ENCODE results near the gene CCDC88A. TPM values are rescaled to one million over a fixed set of nuclear protein-coding genes. Genes with fewer than 3 reads are reported as not detected.

CCDC88A gene
- total and polyA plus RNA-seq, 2 experiments from 2014 or later: 30.4 to 32.4 TPM

DNA sequence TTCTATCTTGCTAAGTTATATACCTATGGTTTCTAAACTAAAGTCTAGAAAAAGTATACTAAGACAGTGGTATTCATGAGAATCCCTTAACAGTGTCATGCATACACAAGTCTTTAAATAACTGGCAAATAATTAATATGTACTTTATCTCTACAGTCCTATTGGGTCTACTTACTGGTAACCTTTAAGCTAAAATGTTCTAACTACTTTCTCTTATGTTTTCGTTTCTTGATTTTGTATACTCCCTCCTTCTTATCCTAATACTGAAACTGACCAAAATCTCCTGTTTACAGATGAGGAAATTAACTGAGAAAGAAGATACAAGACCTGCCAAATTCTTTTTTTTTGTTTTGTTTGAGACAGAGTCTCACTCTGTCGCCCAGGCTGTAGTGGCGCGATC is 74.6 kb downstream of the CCDC88A start:
- H2AFZ ChIP-seq: no peak overlapping the region
- H3K27ac ChIP-seq: no peak overlapping the region
- no peaks in the 10 kb centered on the region for H3K9me2 ChIP-seq (ENCODE audit: insufficient read depth)
- TF ChIP-seq EZH2 (IDR thresholded peaks at IDR 0.05; ENCODE audit: insufficient read depth, poor library complexity, severe bottlenecking): no peak
- TF ChIP-seq EZH2phosphoT487 (IDR thresholded peaks at IDR 0.05; ENCODE audit: insufficient read depth, low read depth): no peak
- no peak overlapping the region for H3K9ac ChIP-seq
- in situ Hi-C loops (cut with MboI): no loop called here
- 100% methylated on average over 4 of the region's 4 CpGs for WGBS, 2 experiments (ENCODE audit: low coverage in 1 of 2, low lambda C conversion rate in 2 of 2, missing lambda C conversion rate in 2 of 2)
- H3K27me3 ChIP-seq (replicated peaks; ENCODE audit: insufficient read depth): no peaks in the 10 kb centered on the region
- no peaks in the 10 kb centered on the region for H4K20me1 ChIP-seq (ENCODE audit: insufficient read depth)
- H3K4me1 ChIP-seq (ENCODE audit: insufficient read depth): no peaks in the 10 kb centered on the region
- DNase-seq: no peak
- no peak overlapping the region for H3K4me2 ChIP-seq (ENCODE audit: unreplicated experiment)
- H3K36me3 ChIP-seq (ENCODE audit: low read depth): peaks cover 37% of the 10 kb centered on the region
- H3K9me3 ChIP-seq (ENCODE audit: low read depth): no peaks in the 10 kb centered on the region
- H3K4me3 ChIP-seq: no peak overlapping the region
- no peaks in the 10 kb centered on the region for H3K79me2 ChIP-seq (ENCODE audit: insufficient read depth)
- no peaks in the 10 kb centered on the region for H3F3A ChIP-seq (ENCODE audit: insufficient read depth)

DNA sequence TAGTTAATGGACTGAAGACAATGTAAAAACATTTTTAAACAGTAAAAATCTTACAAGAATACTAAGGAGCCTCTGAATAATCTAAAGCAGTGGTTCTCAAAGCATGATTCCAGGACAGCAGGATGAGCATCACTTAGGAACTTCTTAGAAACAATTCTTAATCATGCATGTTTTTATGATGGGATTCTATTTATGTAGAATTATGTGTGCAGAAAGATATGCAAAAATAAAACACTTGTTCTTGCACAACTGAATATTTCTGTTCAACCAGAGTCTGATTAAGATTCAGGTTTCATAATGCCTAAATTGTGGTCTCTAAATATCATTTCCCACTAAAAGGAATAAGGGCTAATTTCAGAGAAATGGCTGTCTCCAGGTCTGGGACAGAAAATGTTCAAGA is 81.4 kb downstream of the CCDC88A start:
- H3K27me3 ChIP-seq (replicated peaks; ENCODE audit: insufficient read depth): no peaks in the 10 kb centered on the region

GRCh38 chr2:55334728-55335127 is 84.9 kb downstream of the CCDC88A start:
- H3K9me2 ChIP-seq (ENCODE audit: insufficient read depth): no peaks in the 10 kb centered on the region
- H3K4me1 ChIP-seq (ENCODE audit: insufficient read depth): peaks cover 8% of the 10 kb centered on the region
- WGBS, 2 experiments (ENCODE audit: low coverage in 1 of 2, low lambda C conversion rate in 2 of 2, missing lambda C conversion rate in 2 of 2): 78 to 83% methylated on average over 2 of the region's 2 CpGs
- no peak overlapping the region for H3K4me2 ChIP-seq (ENCODE audit: unreplicated experiment)
- H3K27ac ChIP-seq: no peak overlapping the region
- in situ Hi-C loops (cut with MboI): no loop called here
- peaks cover 19% of the 10 kb centered on the region for H3K36me3 ChIP-seq (ENCODE audit: low read depth)
- no peak overlapping the region for H2AFZ ChIP-seq
- H4K20me1 ChIP-seq (ENCODE audit: insufficient read depth): no peaks in the 10 kb centered on the region
- H3K9me3 ChIP-seq (ENCODE audit: low read depth): no peaks in the 10 kb centered on the region
- no peak overlapping the region for H3K9ac ChIP-seq
- H3F3A ChIP-seq (ENCODE audit: insufficient read depth): peaks cover 8% of the 10 kb centered on the region; the same call in 1 of the 2 replicates
- no peak for DNase-seq
- H3K27me3 ChIP-seq (replicated peaks; ENCODE audit: insufficient read depth): no peaks in the 10 kb centered on the region
- H3K4me3 ChIP-seq: no peak overlapping the region
- no peaks in the 10 kb centered on the region for H3K79me2 ChIP-seq (ENCODE audit: insufficient read depth)
- TF ChIP-seq EZH2phosphoT487 (IDR thresholded peaks at IDR 0.05; ENCODE audit: insufficient read depth, low read depth): no peak
- TF ChIP-seq EZH2 (IDR thresholded peaks at IDR 0.05; ENCODE audit: insufficient read depth, poor library complexity, severe bottlenecking): no peak

More for the DNA sequence above, 81.4 kb downstream of the CCDC88A start:
- Histone ChIP-seq H3K4me1 (ENCODE audit: insufficient read depth) (peaks cover 8% of the 10 kb centered on the region), H3K4me2 (ENCODE audit: unreplicated experiment) (no peak overlapping the region), H3K4me3 (no peak overlapping the region), H3K9ac (no peak overlapping the region), H4K20me1 (ENCODE audit: insufficient read depth) (no peaks in the 10 kb centered on the region), H3K79me2 (ENCODE audit: insufficient read depth) (no peaks in the 10 kb centered on the region), H3K27ac (peak overlapping the region; percentile 17; the same call in 1 of the 2 replicates), H2AFZ (no peak overlapping the region), H3F3A (ENCODE audit: insufficient read depth) (peaks cover 8% of the 10 kb centered on the region; the same call in 1 of the 2 replicates), H3K36me3 (ENCODE audit: low read depth) (peaks cover 20% of the 10 kb centered on the region), H3K9me2 (ENCODE audit: insufficient read depth) (no peaks in the 10 kb centered on the region), H3K9me3 (ENCODE audit: low read depth) (no peaks in the 10 kb centered on the region)
- no peak for TF ChIP-seq EZH2 (IDR thresholded peaks at IDR 0.05; ENCODE audit: insufficient read depth, poor library complexity, severe bottlenecking)
- TF ChIP-seq EZH2phosphoT487 (IDR thresholded peaks at IDR 0.05; ENCODE audit: insufficient read depth, low read depth): no peak
- in situ Hi-C loops (cut with MboI): no loop called here
- DNase-seq: peak; percentile 48

DNA sequence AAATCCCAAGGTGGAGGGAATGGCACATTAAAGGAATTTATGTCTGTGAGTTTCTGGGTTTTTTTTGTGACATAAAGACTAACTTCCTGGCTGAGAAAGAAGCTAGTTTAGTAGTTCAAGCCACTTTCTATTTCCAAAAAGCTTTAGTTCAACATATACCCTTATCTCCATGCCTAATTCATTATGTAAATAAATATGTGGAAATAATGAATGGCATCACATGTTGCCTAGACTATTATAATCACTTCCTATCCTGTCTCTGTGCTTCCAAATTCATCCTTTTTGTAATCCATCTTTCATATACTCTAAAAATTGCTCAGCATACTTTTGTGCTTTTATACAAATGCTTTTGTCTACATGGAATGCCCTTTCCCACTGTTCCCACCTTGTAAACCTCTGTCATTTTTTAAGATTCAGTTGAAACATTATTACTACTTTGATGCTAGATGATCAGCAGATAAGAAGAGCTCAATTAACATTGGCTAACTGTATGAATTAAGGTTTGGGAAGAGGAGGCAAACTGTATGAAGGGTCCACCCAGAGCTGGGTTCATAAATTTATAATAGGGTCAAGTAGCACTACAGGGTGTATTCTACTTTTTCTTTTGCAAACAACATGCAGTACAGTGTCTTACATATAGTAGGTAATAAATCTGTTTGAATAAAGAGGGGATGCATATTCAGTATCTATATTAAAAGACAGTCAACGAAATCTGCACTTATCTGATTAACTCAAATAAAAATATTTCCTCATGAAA is 88.9 kb downstream of the CCDC88A start:
- no peaks in the 10 kb centered on the region for H3K79me2 ChIP-seq (ENCODE audit: insufficient read depth)
- TF ChIP-seq EZH2phosphoT487 (IDR thresholded peaks at IDR 0.05; ENCODE audit: insufficient read depth, low read depth) (no peak), EZH2 (IDR thresholded peaks at IDR 0.05; ENCODE audit: insufficient read depth, poor library complexity, severe bottlenecking) (no peak)
- no peaks in the 10 kb centered on the region for H3K27me3 ChIP-seq (replicated peaks; ENCODE audit: insufficient read depth)
- no peaks in the 10 kb centered on the region for H3K4me1 ChIP-seq (ENCODE audit: insufficient read depth)
- no peaks in the 10 kb centered on the region for H3F3A ChIP-seq (ENCODE audit: insufficient read depth)
- WGBS, 2 experiments (ENCODE audit: low coverage in 1 of 2, low lambda C conversion rate in 2 of 2, missing lambda C conversion rate in 2 of 2): 96% methylated on average over 1 of the region's 1 CpG
- no peak overlapping the region for H3K9ac ChIP-seq
- no peak for DNase-seq
- in situ Hi-C loops (cut with MboI): no loop called here
- H3K4me3 ChIP-seq: no peak overlapping the region
- no peak overlapping the region for H3K4me2 ChIP-seq (ENCODE audit: unreplicated experiment)
- peaks cover 36% of the 10 kb centered on the region for H3K36me3 ChIP-seq (ENCODE audit: low read depth)
- no peaks in the 10 kb centered on the region for H3K9me2 ChIP-seq (ENCODE audit: insufficient read depth)
- no peaks in the 10 kb centered on the region for H3K9me3 ChIP-seq (ENCODE audit: low read depth)
- H2AFZ ChIP-seq: no peak overlapping the region
- no peak overlapping the region for H3K27ac ChIP-seq
- no peaks in the 10 kb centered on the region for H4K20me1 ChIP-seq (ENCODE audit: insufficient read depth)
